ENCODE results near the gene HS3ST4.

GRCh38 chr16:25835126-25835525, 143.4 kb downstream of the HS3ST4 start:
- TF ChIP-seq POLR2AphosphoS5 (IDR thresholded peaks at IDR 0.05; ENCODE audit: insufficient read depth, low read depth, low read length) (no peak), EZH2 (IDR thresholded peaks at IDR 0.05; ENCODE audit: borderline replicate concordance, low read depth, low read length, severe bottlenecking) (no peak), CTCF (IDR thresholded peaks at IDR 0.05; ENCODE audit: extremely low read depth in 1 of 2, insufficient read depth in 1 of 2, low read depth in 1 of 2, low read length in 2 of 2) (no peak), POLR2A (IDR thresholded peaks at IDR 0.05; ENCODE audit: low read depth, low read length) (no peak), MAX (IDR thresholded peaks at IDR 0.05; ENCODE audit: insufficient read depth, insufficient read length) (no peak), MYC (IDR thresholded peaks at IDR 0.05; ENCODE audit: low read depth, low read length) (no peak), JUN (IDR thresholded peaks at IDR 0.05; ENCODE audit: borderline replicate concordance, insufficient read depth, insufficient read length, low read depth) (no peak), GATA2 (IDR thresholded peaks at IDR 0.05; ENCODE audit: insufficient read depth, insufficient read length, low read depth, low read length) (no peak)

All from endothelial cell of umbilical vein (primary cell).